NCI-H510A treated with DMSO at 0.1 percent for 48 hours (cell line): ENCODE measurements around the gene MRPL30.
A peak's percentile ranks its signal among the peaks of the same experiment; 100 is the strongest.
"Not testable (repeated sequence)": the region's sequence is repeated elsewhere in the genome, so short reads cannot be mapped to it uniquely, and the experiment has no call there.

Experiments
- DNase-seq: peaks from one replicate; lab custom pipeline; 2025; lab: John Stamatoyannopoulos, UW

MRPL30 gene

GRCh38 chr2:99180755-99181623 is at the start of gene MRPL30, which contains the start of gene MITD1:
Gene MRPL30, plus strand, starts transcription at chr2:99181184. Its CDS starts 5,020 bp downstream, at chr2:99186204.
Gene MITD1, minus strand, starts transcription at chr2:99181058. Its CDS starts 77 bp downstream, at chr2:99180981.
- peak; percentile 77 for DNase-seq

GRCh38 chr2:99135044-99135556 is 45.9 kb upstream of the MRPL30 start:
- not testable (repeated sequence) for DNase-seq

- DNase-seq, result no peak
Observed at GRCh38 chr2:99139003-99139402, 42.0 kb upstream of the MRPL30 start.

- DNase-seq, result no peak
Observed at GRCh38 chr2:99140056-99140859, 40.7 kb upstream of the MRPL30 start.

- no peak for DNase-seq
Observed at GRCh38 chr2:99140860-99141109, 40.2 kb upstream of the MRPL30 start.

GRCh38 chr2:99141110-99142108 is 39.6 kb upstream of the MRPL30 start, which contains the start of gene C2orf15:
Gene C2orf15, plus strand, starts transcription at chr2:99141707. Its CDS starts 8,852 bp downstream, at chr2:99150559.
- DNase-seq, result peak; percentile 89

GRCh38 chr2:99150706-99151105 is 30.3 kb upstream of the MRPL30 start:
- no peak for DNase-seq

- no peak for DNase-seq
Observed at GRCh38 chr2:99152199-99152895, 28.6 kb upstream of the MRPL30 start.

- DNase-seq, result no peak
Observed at GRCh38 chr2:99153921-99154604, 26.9 kb upstream of the MRPL30 start.

- DNase-seq, result peak; percentile 69
Observed at GRCh38 chr2:99154643-99155536, 26.1 kb upstream of the MRPL30 start, which contains the start of the genes LIPT1 and TSGA10. Gene LIPT1, plus strand, starts transcription at chr2:99154967. Its CDS starts 6,991 bp downstream, at chr2:99161958. Gene TSGA10, minus strand, starts transcription at chr2:99154942. Its CDS starts 45,503 bp downstream, at chr2:99109439.

GRCh38 chr2:99156891-99157290 is 24.1 kb upstream of the MRPL30 start:
- DNase-seq, result no peak

- no peak for DNase-seq
Observed at GRCh38 chr2:99158599-99158998, 22.4 kb upstream of the MRPL30 start.

GRCh38 chr2:99159594-99159993 is 21.4 kb upstream of the MRPL30 start:
- DNase-seq, result no peak

GRCh38 chr2:99166218-99166617 is 14.8 kb upstream of the MRPL30 start:
- no peak for DNase-seq

GRCh38 chr2:99169534-99169933 is 11.4 kb upstream of the MRPL30 start:
- no peak for DNase-seq

GRCh38 chr2:99171377-99172140 is 9.4 kb upstream of the MRPL30 start:
- DNase-seq, result no peak

GRCh38 chr2:99181624-99182000 is 628 bp downstream of the MRPL30 start:
- DNase-seq, result no peak

GRCh38 chr2:99183025-99183424 is 2.0 kb downstream of the MRPL30 start:
- DNase-seq, result peak; percentile 24
